Activated T-cell treated with anti-CD3 and anti-CD28 coated beads, Interleukin-2, amount 50 U/mL, for 72 hours (primary cell): ENCODE data around the gene MARF1. TPM values are rescaled to one million over a fixed set of nuclear protein-coding genes. Genes with fewer than 3 reads are reported as not detected.

Experiments used
- ATAC-seq, 2 donors: fragments of 150-1000 bp; cut with Tn5 transposase; replicated peaks in 1 of 2; 2 replicates each; pipeline ENCODE4 v1.10.0; 2021; ENCODE audit warnings: moderate library complexity in 2 of 2, mild to moderate bottlenecking in 1 of 2
- DNase-seq, 2 donors: peaks; one replicate each; pipeline ENCODE4 v3.0.0; 2021 to 2022; ENCODE audit warnings: mixed read lengths in 1 of 2
- H3K27ac Mint-ChIP-seq: one replicate; pipeline ENCODE4 v1.8.0; 2022; ENCODE audit warnings: mild to moderate bottlenecking, moderate library complexity, mixed read lengths
- H3K27me3 Mint-ChIP-seq: one replicate; pipeline ENCODE4 v1.8.0; 2022; ENCODE audit warnings: low read depth, mixed read lengths
- H3K36me3 Mint-ChIP-seq, 2 donors: one replicate each; pipeline ENCODE4 v1.8.0; 2022; ENCODE audit warnings: mixed read lengths in 2 of 2, mild to moderate bottlenecking in 1 of 2; ENCODE audit not compliant: insufficient read depth in 2 of 2
- H3K4me1 Mint-ChIP-seq: one replicate; pipeline ENCODE4 v1.8.0; 2022; ENCODE audit warnings: low read depth, mixed read lengths
- H3K4me3 Mint-ChIP-seq, 2 donors: one replicate each; pipeline ENCODE4 v1.8.0; 2022; ENCODE audit warnings: mild to moderate bottlenecking in 2 of 2, mixed read lengths in 2 of 2, moderate library complexity in 2 of 2
- H3K9me3 Mint-ChIP-seq, 2 donors: one replicate each; pipeline ENCODE4 v1.8.0; 2022; ENCODE audit warnings: mixed read lengths in 2 of 2
- total RNA-seq, 2 donors: library from RNA; stranded (reverse); gene quantifications; one replicate each; pipeline ENCODE4 v1.2.3, GENCODE V29; 2022

MARF1 gene
- total RNA-seq, 2 donors from 2014 or later: 74.3 TPM

- DNase-seq: no peak
- Mint-ChIP-seq H3K4me1 (peaks cover 32% of the 10 kb centered on the region), H3K4me3 (no peak overlapping the region), H3K27me3 (no peaks in the 10 kb centered on the region), H3K9me3 (no peaks in the 10 kb centered on the region), H3K27ac (peak overlapping the region; percentile 20), H3K36me3 (peaks cover 13 to 36% of the 10 kb centered on the region in 2 donors)
- ATAC-seq: no peak
These were observed 11.1 kb downstream of the MARF1 start for GRCh38 chr16:15631730-15632409.

- no peak overlapping the region for H3K4me3 Mint-ChIP-seq
- H3K36me3 Mint-ChIP-seq: peaks cover 23 to 34% of the 10 kb centered on the region in 2 donors
- peak overlapping the region; percentile 61 for H3K27ac Mint-ChIP-seq
- ATAC-seq (no peak), DNase-seq (no peak)
- H3K9me3 Mint-ChIP-seq: no peaks in the 10 kb centered on the region
- H3K27me3 Mint-ChIP-seq: no peaks in the 10 kb centered on the region
- H3K4me1 Mint-ChIP-seq: peaks cover 4% of the 10 kb centered on the region
These were observed 21.1 kb downstream of the MARF1 start for GRCh38 chr16:15621889-15622288.

- Mint-ChIP-seq H3K4me1 (peaks cover 4% of the 10 kb centered on the region), H3K27ac (peak overlapping the region; percentile 61), H3K36me3 (peaks cover 24 to 37% of the 10 kb centered on the region in 2 donors), H3K9me3 (no peaks in the 10 kb centered on the region), H3K27me3 (no peaks in the 10 kb centered on the region), H3K4me3 (no peak overlapping the region)
- no peak for ATAC-seq
- no peak for DNase-seq
These were observed 21.5 kb downstream of the MARF1 start for GRCh38 chr16:15621456-15621855.

GRCh38 chr16:15620611-15621195, 22.3 kb downstream of the MARF1 start:
- peaks cover 25 to 37% of the 10 kb centered on the region in 2 donors for H3K36me3 Mint-ChIP-seq
- no peaks in the 10 kb centered on the region for H3K27me3 Mint-ChIP-seq
- H3K9me3 Mint-ChIP-seq: no peaks in the 10 kb centered on the region
- DNase-seq (no peak), ATAC-seq (no peak)
- H3K4me1 Mint-ChIP-seq: peaks cover 4% of the 10 kb centered on the region
- peak overlapping the region; percentile 76 for H3K27ac Mint-ChIP-seq
- no peak overlapping the region for H3K4me3 Mint-ChIP-seq

GRCh38 chr16:15618392-15618791, 24.6 kb downstream of the MARF1 start:
- H3K27me3 Mint-ChIP-seq: no peaks in the 10 kb centered on the region
- DNase-seq (no peak), ATAC-seq (no peak)
- no peak overlapping the region for H3K4me3 Mint-ChIP-seq
- H3K27ac Mint-ChIP-seq: no peak overlapping the region
- H3K36me3 Mint-ChIP-seq: peaks cover 15 to 29% of the 10 kb centered on the region in 2 donors
- no peaks in the 10 kb centered on the region for H3K4me1 Mint-ChIP-seq
- no peaks in the 10 kb centered on the region for H3K9me3 Mint-ChIP-seq

GRCh38 chr16:15617901-15618300, 25.1 kb downstream of the MARF1 start:
- Mint-ChIP-seq H3K36me3 (peaks cover 15 to 30% of the 10 kb centered on the region in 2 donors), H3K27me3 (no peaks in the 10 kb centered on the region), H3K4me3 (no peak overlapping the region), H3K9me3 (no peaks in the 10 kb centered on the region), H3K27ac (no peak overlapping the region), H3K4me1 (no peaks in the 10 kb centered on the region)
- ATAC-seq (no peak), DNase-seq (no peak)

- Mint-ChIP-seq H3K27me3 (no peaks in the 10 kb centered on the region), H3K4me1 (no peaks in the 10 kb centered on the region), H3K27ac (peak overlapping the region; percentile 53), H3K36me3 (peaks cover 15 to 39% of the 10 kb centered on the region in 2 donors), H3K9me3 (no peaks in the 10 kb centered on the region), H3K4me3 (no peak overlapping the region)
- no peak for ATAC-seq
- no peak for DNase-seq
These were observed 26.3 kb downstream of the MARF1 start for GRCh38 chr16:15616475-15617165.

- H3K4me3 Mint-ChIP-seq: no peak overlapping the region
- H3K27me3 Mint-ChIP-seq: no peaks in the 10 kb centered on the region
- no peak overlapping the region for H3K27ac Mint-ChIP-seq
- H3K9me3 Mint-ChIP-seq: no peaks in the 10 kb centered on the region
- DNase-seq: no peak
- no peak for ATAC-seq
- peaks cover 2% of the 10 kb centered on the region for H3K4me1 Mint-ChIP-seq
- H3K36me3 Mint-ChIP-seq: peaks cover 15 to 41% of the 10 kb centered on the region in 2 donors
These were observed 26.9 kb downstream of the MARF1 start for GRCh38 chr16:15616012-15616411.

GRCh38 chr16:15613676-15614075, 29.3 kb downstream of the MARF1 start:
- peaks cover 10 to 49% of the 10 kb centered on the region in 2 donors for H3K36me3 Mint-ChIP-seq
- DNase-seq (no peak), ATAC-seq (no peak)
- no peaks in the 10 kb centered on the region for H3K27me3 Mint-ChIP-seq
- no peak overlapping the region for H3K27ac Mint-ChIP-seq
- no peaks in the 10 kb centered on the region for H3K9me3 Mint-ChIP-seq
- H3K4me1 Mint-ChIP-seq: peaks cover 11% of the 10 kb centered on the region
- H3K4me3 Mint-ChIP-seq: no peak overlapping the region

GRCh38 chr16:15611610-15612009, 31.3 kb downstream of the MARF1 start:
- no peak for ATAC-seq
- no peak for DNase-seq
- Mint-ChIP-seq H3K27me3 (no peaks in the 10 kb centered on the region), H3K36me3 (peaks cover 5 to 44% of the 10 kb centered on the region in 2 donors), H3K4me3 (no peak overlapping the region), H3K9me3 (no peaks in the 10 kb centered on the region), H3K4me1 (peaks cover 11% of the 10 kb centered on the region), H3K27ac (peak overlapping the region; percentile 34)

GRCh38 chr16:15610369-15610871, 32.5 kb downstream of the MARF1 start:
- peaks cover 16% of the 10 kb centered on the region for H3K4me1 Mint-ChIP-seq
- DNase-seq: peak; percentile 30 to 50

GRCh38 chr16:15609286-15609649, 33.7 kb downstream of the MARF1 start:
- no peaks in the 10 kb centered on the region for H3K27me3 Mint-ChIP-seq
- H3K9me3 Mint-ChIP-seq: no peaks in the 10 kb centered on the region
- H3K27ac Mint-ChIP-seq: no peak overlapping the region
- DNase-seq: no peak
- no peak overlapping the region for H3K4me3 Mint-ChIP-seq
- H3K36me3 Mint-ChIP-seq: peaks cover 8 to 47% of the 10 kb centered on the region in 2 donors
- H3K4me1 Mint-ChIP-seq: peaks cover 16% of the 10 kb centered on the region
- no peak for ATAC-seq

More at GRCh38 chr16:15610369-15610871, 32.5 kb downstream of the MARF1 start:
- H3K36me3 Mint-ChIP-seq: peaks cover 8 to 48% of the 10 kb centered on the region in 2 donors
- H3K9me3 Mint-ChIP-seq: no peaks in the 10 kb centered on the region
- no peaks in the 10 kb centered on the region for H3K27me3 Mint-ChIP-seq
- ATAC-seq: peak; percentile 85 to 95
- peak overlapping the region; percentile 79 for H3K27ac Mint-ChIP-seq
- H3K4me3 Mint-ChIP-seq: peak overlapping the region in 1 of 2 donors; percentile 39
